Neural progenitor cell (in vitro differentiated cells): Measurements from ENCODE around the gene SURF6. TPM values are rescaled to one million over a fixed set of nuclear protein-coding genes. Genes with fewer than 3 reads are reported as not detected.
"Not testable (repeated sequence)": the region's sequence is repeated elsewhere in the genome, so short reads cannot be mapped to it uniquely, and the experiment has no call there.

Experiments used
- DNase-seq: peaks from one replicate; pipeline ENCODE4 v3.0.0-alpha.2; 2016; ENCODE audit warnings: low spot score
- H2AFZ ChIP-seq: fragments of 200-600 bp; sonication (generic); replicated peaks from 2 replicates; pipeline ENCODE4 v1.6.1; 2016; ENCODE audit warnings: antibody characterized with exemption
- H3F3A ChIP-seq: fragments of 200-600 bp; sonication (generic); 2 replicates; pipeline ENCODE4 v1.6.1; 2016; ENCODE audit warnings: antibody characterized with exemption, low read depth
- H3K27ac ChIP-seq: fragments of 200-600 bp; sonication (generic); 2 replicates; pipeline ENCODE4 v1.5.1; 2016; ENCODE audit warnings: mild to moderate bottlenecking
- H3K27me3 ChIP-seq: fragments of 200-600 bp; sonication (generic); 2 replicates; pipeline ENCODE4 v1.6.1; 2016; ENCODE audit warnings: mild to moderate bottlenecking, moderate library complexity
- H3K36me3 ChIP-seq: fragments of 200-600 bp; sonication (generic); 2 replicates; pipeline ENCODE4 v1.5.1; 2016
- H3K4me1 ChIP-seq: fragments of 200-600 bp; sonication (generic); 2 replicates; pipeline ENCODE4 v1.6.1; 2016; ENCODE audit warnings: mixed run types
- H3K4me2 ChIP-seq: fragments of 200-600 bp; sonication (generic); 2 replicates; pipeline ENCODE4 v1.6.1; 2016
- H3K4me3 ChIP-seq: fragments of 200-600 bp; sonication (generic); 2 replicates; pipeline ENCODE4 v1.5.1; 2016
- H3K79me2 ChIP-seq: fragments of 200-600 bp; sonication (generic); 2 replicates; pipeline ENCODE4 v1.6.1; 2016; ENCODE audit warnings: low read depth
- H3K9ac ChIP-seq: fragments of 200-600 bp; sonication (generic); 2 replicates; pipeline ENCODE4 v1.6.1; 2016
- H3K9me3 ChIP-seq: fragments of 200-600 bp; sonication (generic); 2 replicates; pipeline ENCODE4 v1.5.1; 2016; ENCODE audit warnings: low read depth
- H4K20me1 ChIP-seq: fragments of 200-600 bp; sonication (generic); 2 replicates; pipeline ENCODE4 v1.6.1; 2016; ENCODE audit warnings: low read depth
- H3K27ac Mint-ChIP-seq: 3 replicates; pipeline ENCODE4 v1.8.0; 2021; ENCODE audit warnings: mixed read lengths
- H3K27me3 Mint-ChIP-seq: 2 replicates; pipeline ENCODE4 v1.8.0; 2022; ENCODE audit warnings: low read depth, mild to moderate bottlenecking, inconsistent platforms, moderate library complexity, mixed read lengths; ENCODE audit not compliant: insufficient read depth
- H3K36me3 Mint-ChIP-seq: 3 replicates; pipeline ENCODE4 v1.8.0; 2021; ENCODE audit warnings: mixed read lengths
- H3K4me1 Mint-ChIP-seq: 3 replicates; pipeline ENCODE4 v1.8.0; 2021; ENCODE audit warnings: mixed read lengths
- H3K4me3 Mint-ChIP-seq: 3 replicates; pipeline ENCODE4 v1.8.0; 2021; ENCODE audit warnings: mild to moderate bottlenecking, moderate library complexity, mixed read lengths
- H3K9me3 Mint-ChIP-seq: 3 replicates; pipeline ENCODE4 v1.8.0; 2020; ENCODE audit warnings: mixed read lengths
- CTCF ChIP-seq: fragments of 200-600 bp; sonication (generic); IDR thresholded peaks from 2 replicates; pipeline ENCODE4 v1.5.1; 2017; ENCODE audit warnings: antibody characterized with exemption, mild to moderate bottlenecking
- EZH2 ChIP-seq: fragments of 200-600 bp; sonication (generic); IDR thresholded peaks from 2 replicates; pipeline ENCODE4 v1.6.1; 2017; ENCODE audit warnings: antibody characterized with exemption, mild to moderate bottlenecking, moderate library complexity
- EZH2phosphoT487 ChIP-seq: fragments of 200-600 bp; sonication (generic); IDR thresholded peaks from 2 replicates; pipeline ENCODE4 v1.6.1; 2017; ENCODE audit warnings: antibody characterized with exemption
- total RNA-seq: library from RNA; depleted of rRNA; stranded (reverse); fragments of >200 nt; gene quantifications from 2 replicates; pipeline ENCODE4 v1.2.3, GENCODE V29; 2015; ENCODE audit warnings: low replicate concordance

SURF6 gene
- total RNA-seq, 1 donor from 2014 or later, result 13.2 TPM

- H3K27me3 ChIP-seq, result no peaks in the 10 kb centered on the region
- no peaks in the 10 kb centered on the region for H3K4me1 ChIP-seq
- H3F3A ChIP-seq, result peaks cover 5% of the 10 kb centered on the region
- no peak overlapping the region for H3K4me2 ChIP-seq
- peaks cover 11% of the 10 kb centered on the region for H3K27me3 Mint-ChIP-seq
- no peaks in the 10 kb centered on the region for H3K36me3 ChIP-seq
- peaks cover 18% of the 10 kb centered on the region for H3K9me3 Mint-ChIP-seq
- H3K27ac ChIP-seq, result no peak overlapping the region
- no peak overlapping the region for H2AFZ ChIP-seq
- no peaks in the 10 kb centered on the region for H3K79me2 ChIP-seq
- H3K9me3 ChIP-seq, result peaks cover 6% of the 10 kb centered on the region
- no peak overlapping the region for H3K4me3 ChIP-seq
- H3K36me3 Mint-ChIP-seq, result no peaks in the 10 kb centered on the region
- no peak for TF ChIP-seq EZH2phosphoT487
- TF ChIP-seq EZH2, result no peak
- no peak for TF ChIP-seq CTCF
- no peak overlapping the region for H3K9ac ChIP-seq
- no peaks in the 10 kb centered on the region for H4K20me1 ChIP-seq
- no peak overlapping the region for H3K27ac Mint-ChIP-seq
- no peak for DNase-seq
- H3K4me1 Mint-ChIP-seq, result no peaks in the 10 kb centered on the region
- no peak overlapping the region for H3K4me3 Mint-ChIP-seq
These were observed 51.6 kb downstream of the SURF6 start for GRCh38 chr9:133284362-133284761.

- not testable (repeated sequence) for H3K36me3 Mint-ChIP-seq, H2AFZ ChIP-seq, H3K4me3 ChIP-seq, H4K20me1 ChIP-seq, H3K27ac ChIP-seq, H3K4me3 Mint-ChIP-seq, H3K36me3 ChIP-seq, H3K9me3 ChIP-seq, H3K4me1 ChIP-seq, DNase-seq, H3K27ac Mint-ChIP-seq, H3F3A ChIP-seq, H3K4me2 ChIP-seq, H3K9ac ChIP-seq, H3K79me2 ChIP-seq, H3K4me1 Mint-ChIP-seq, H3K27me3 ChIP-seq
- Mint-ChIP-seq H3K27me3 (peaks cover 13% of the 10 kb centered on the region), H3K9me3 (peaks cover 13% of the 10 kb centered on the region)
These were observed 52.5 kb downstream of the SURF6 start for GRCh38 chr9:133283255-133284032.

- Histone ChIP-seq H3K4me1 (no peaks in the 10 kb centered on the region), H3K79me2 (no peaks in the 10 kb centered on the region), H3K4me2 (no peak overlapping the region), H3K27ac (no peak overlapping the region), H4K20me1 (no peaks in the 10 kb centered on the region), H2AFZ (no peak overlapping the region), H3K4me3 (no peak overlapping the region), H3K27me3 (peaks cover 10% of the 10 kb centered on the region), H3K9me3 (no peaks in the 10 kb centered on the region), H3F3A (peaks cover 5% of the 10 kb centered on the region), H3K9ac (no peak overlapping the region), H3K36me3 (no peaks in the 10 kb centered on the region)
- Mint-ChIP-seq H3K4me3 (no peak overlapping the region), H3K27ac (no peak overlapping the region), H3K36me3 (no peaks in the 10 kb centered on the region), H3K9me3 (peaks cover 8% of the 10 kb centered on the region), H3K27me3 (peaks cover 19% of the 10 kb centered on the region), H3K4me1 (no peaks in the 10 kb centered on the region)
- peak; percentile 38 for DNase-seq
- TF ChIP-seq EZH2phosphoT487 (no peak), EZH2 (no peak), CTCF (no peak)
These were observed 53.3 kb downstream of the SURF6 start for GRCh38 chr9:133282464-133283238.

- H3K4me2 ChIP-seq, result no peak overlapping the region
- no peaks in the 10 kb centered on the region for H3K36me3 ChIP-seq
- H3K79me2 ChIP-seq, result no peaks in the 10 kb centered on the region
- peaks cover 32% of the 10 kb centered on the region for H3K27me3 ChIP-seq
- no peak overlapping the region for H3K27ac ChIP-seq
- peaks cover 29% of the 10 kb centered on the region for H3K27me3 Mint-ChIP-seq
- peaks cover 3% of the 10 kb centered on the region for H3K4me1 Mint-ChIP-seq
- no peak overlapping the region for H3K27ac Mint-ChIP-seq
- DNase-seq, result no peak
- TF ChIP-seq CTCF (no peak), EZH2 (no peak), EZH2phosphoT487 (no peak)
- H3K9me3 Mint-ChIP-seq, result no peaks in the 10 kb centered on the region
- H3K36me3 Mint-ChIP-seq, result no peaks in the 10 kb centered on the region
- no peak overlapping the region for H3K4me3 ChIP-seq
- H3F3A ChIP-seq, result peaks cover 5% of the 10 kb centered on the region
- no peak overlapping the region for H3K9ac ChIP-seq
- H3K4me3 Mint-ChIP-seq, result no peak overlapping the region
- H3K4me1 ChIP-seq, result no peaks in the 10 kb centered on the region
- no peaks in the 10 kb centered on the region for H3K9me3 ChIP-seq
- no peak overlapping the region for H2AFZ ChIP-seq
- H4K20me1 ChIP-seq, result no peaks in the 10 kb centered on the region
These were observed 55.6 kb downstream of the SURF6 start for GRCh38 chr9:133280392-133280791.
